Adrenal gland (tissue), 5 donors: ENCODE data around the gene SNX24.

Experiments
- POLR2A ChIP-seq, 2 donors: fragments of 450-650 bp; IDR thresholded peaks; one replicate each; pipeline ENCODE4 v1.6.1; 2017; ENCODE audit warnings: antibody characterized with exemption in 2 of 2, mild to moderate bottlenecking in 2 of 2, moderate library complexity in 1 of 2
- TF ChIP-seq, protein P1 (sequence below), 6 experiments: fragments of 450-650 bp in 4 of 6; fragments of 200-600 bp in 2 of 6; sonication (generic) in 1 of 6; IDR thresholded peaks; 1 replicate in 5 of 6; 2 replicates in 1 of 6; pipeline versions ENCODE4 v1.5.1 to v1.8.0; 2016 to 2021; ENCODE audit warnings: antibody characterized with exemption in 6 of 6, mild to moderate bottlenecking in 2 of 6, moderate library complexity in 1 of 6
- donor health status: DM: no; HTN: no; CAD: no.

DNA sequence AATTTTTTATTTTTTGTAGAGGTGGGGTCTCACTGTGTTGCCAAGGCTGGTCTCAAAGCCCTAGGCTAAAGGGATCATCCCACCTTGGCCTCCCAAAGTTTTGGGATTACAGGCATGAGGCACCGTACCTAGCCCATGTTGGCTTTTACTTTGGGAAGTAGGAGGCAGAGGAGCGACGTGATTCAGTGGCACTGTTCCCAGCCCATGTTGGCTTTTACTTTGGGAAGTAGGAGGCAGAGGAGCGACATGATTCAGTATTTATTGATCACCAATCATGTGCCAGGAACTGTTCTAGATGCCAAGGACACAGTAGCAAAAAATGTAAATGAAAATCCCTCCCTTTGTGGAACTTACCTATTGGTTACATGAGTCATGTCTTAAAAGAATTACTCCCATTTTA lies 18.3 kb downstream of the SNX24 start:
- TF ChIP-seq POLR2A (IDR thresholded peaks at IDR 0.05): no peak
- TF ChIP-seq, protein P1, sequence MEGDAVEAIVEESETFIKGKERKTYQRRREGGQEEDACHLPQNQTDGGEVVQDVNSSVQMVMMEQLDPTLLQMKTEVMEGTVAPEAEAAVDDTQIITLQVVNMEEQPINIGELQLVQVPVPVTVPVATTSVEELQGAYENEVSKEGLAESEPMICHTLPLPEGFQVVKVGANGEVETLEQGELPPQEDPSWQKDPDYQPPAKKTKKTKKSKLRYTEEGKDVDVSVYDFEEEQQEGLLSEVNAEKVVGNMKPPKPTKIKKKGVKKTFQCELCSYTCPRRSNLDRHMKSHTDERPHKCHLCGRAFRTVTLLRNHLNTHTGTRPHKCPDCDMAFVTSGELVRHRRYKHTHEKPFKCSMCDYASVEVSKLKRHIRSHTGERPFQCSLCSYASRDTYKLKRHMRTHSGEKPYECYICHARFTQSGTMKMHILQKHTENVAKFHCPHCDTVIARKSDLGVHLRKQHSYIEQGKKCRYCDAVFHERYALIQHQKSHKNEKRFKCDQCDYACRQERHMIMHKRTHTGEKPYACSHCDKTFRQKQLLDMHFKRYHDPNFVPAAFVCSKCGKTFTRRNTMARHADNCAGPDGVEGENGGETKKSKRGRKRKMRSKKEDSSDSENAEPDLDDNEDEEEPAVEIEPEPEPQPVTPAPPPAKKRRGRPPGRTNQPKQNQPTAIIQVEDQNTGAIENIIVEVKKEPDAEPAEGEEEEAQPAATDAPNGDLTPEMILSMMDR (IDR thresholded peaks at IDR 0.05): no peak
